ENCODE data around the gene LACC1.

The LACC1 gene

DNA sequence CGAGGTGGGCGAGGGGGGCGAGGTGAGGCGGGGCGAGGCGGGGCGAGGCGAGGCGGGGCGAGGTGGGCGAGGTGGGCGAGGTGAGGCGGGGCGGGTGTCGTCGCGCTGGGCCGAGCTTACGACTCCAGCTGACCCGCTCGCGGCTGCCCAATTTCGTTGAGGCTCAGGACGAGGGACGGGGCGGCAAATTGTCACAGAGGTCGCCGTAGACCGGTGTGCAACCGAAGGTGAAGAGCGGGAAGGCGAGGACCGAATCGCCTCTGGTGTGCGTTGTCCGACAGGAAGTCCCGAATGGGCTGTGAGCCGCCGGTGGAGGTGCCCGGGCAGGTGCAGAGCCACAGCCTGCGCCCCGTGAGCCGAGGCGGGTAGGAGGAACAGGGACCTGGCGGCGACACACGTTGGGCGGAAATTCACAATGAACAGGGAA lies at the start of gene LACC1:
Gene LACC1, plus strand, starts transcription at position 150 of the 427 bp plus-strand sequence. CDS start 1,082 bp downstream, outside the sequence.
- peaks cover 13% of the 10 kb centered on the region for H3K27me3 Mint-ChIP-seq

DNA sequence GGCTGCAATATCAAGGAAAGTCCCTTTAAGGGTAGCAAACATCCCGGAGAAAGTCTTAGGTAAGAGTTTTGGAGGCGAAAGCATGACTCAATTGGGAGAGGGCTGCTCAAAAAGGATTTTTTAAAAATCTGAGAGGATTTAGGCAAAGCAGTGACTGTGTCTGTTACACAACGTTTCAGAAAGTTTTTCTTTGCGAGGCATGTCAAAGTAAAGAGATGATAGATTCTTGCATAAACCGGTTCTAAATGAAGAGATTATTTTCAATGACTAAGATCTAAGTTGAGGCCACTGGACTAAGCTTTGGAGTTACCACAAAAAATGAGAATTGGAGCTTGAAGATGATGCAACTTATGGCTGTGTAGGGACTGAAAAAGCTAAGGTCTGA lies 49.2 kb upstream of the LACC1 start:
- Mint-ChIP-seq H3K9me3 (no peaks in the 10 kb centered on the region), H3K4me1 (no peaks in the 10 kb centered on the region), H3K27me3 (no peaks in the 10 kb centered on the region), H3K36me3 (no peaks in the 10 kb centered on the region), H3K27ac (no peak overlapping the region), H3K4me3 (no peak overlapping the region)
- CTCF ChIA-PET: no interaction called here
- no peak for DNase-seq

More for the DNA sequence above, at the start of gene LACC1:
- CTCF ChIA-PET: no interaction called here
- DNase-seq: peak; percentile 57
- Mint-ChIP-seq H3K9me3 (no peaks in the 10 kb centered on the region), H3K27ac (peak within 1 kb of the TSS; percentile 68), H3K4me3 (peak within 1 kb of the TSS; percentile 83), H3K4me1 (peaks cover 14% of the 10 kb centered on the region), H3K36me3 (peaks cover 3% of the 10 kb centered on the region)

GRCh38 chr13:43831088-43831487 lies 48.6 kb upstream of the LACC1 start:
- H3K9me3 Mint-ChIP-seq: no peaks in the 10 kb centered on the region
- DNase-seq: no peak
- CTCF ChIA-PET: no interaction called here

DNA sequence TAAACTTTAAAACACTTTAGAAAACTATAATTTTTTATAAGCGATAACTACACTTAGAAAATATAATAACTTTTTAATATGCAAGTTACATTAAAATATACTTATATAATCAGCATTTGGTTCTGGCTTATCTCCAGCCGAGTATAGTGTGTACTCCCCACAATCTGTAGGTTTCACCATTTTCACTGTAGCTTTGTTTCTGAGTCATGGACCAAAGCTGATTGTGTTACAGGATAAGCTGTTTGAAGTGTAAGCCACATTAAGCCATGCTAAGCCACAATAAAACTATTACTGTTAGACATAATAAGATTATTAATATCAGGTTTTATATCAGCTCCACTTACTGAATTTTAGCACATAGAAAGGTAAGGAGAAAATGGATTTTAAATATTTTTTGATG lies 44.0 kb upstream of the LACC1 start:
- Mint-ChIP-seq H3K4me1 (no peaks in the 10 kb centered on the region), H3K4me3 (no peak overlapping the region), H3K36me3 (no peaks in the 10 kb centered on the region), H3K27me3 (no peaks in the 10 kb centered on the region), H3K9me3 (no peaks in the 10 kb centered on the region), H3K27ac (no peak overlapping the region)
- CTCF ChIA-PET: no interaction called here
- no peak for DNase-seq

More at GRCh38 chr13:43831088-43831487, 48.6 kb upstream of the LACC1 start:
- Mint-ChIP-seq H3K27ac (no peak overlapping the region), H3K4me1 (no peaks in the 10 kb centered on the region), H3K4me3 (no peak overlapping the region), H3K27me3 (no peaks in the 10 kb centered on the region), H3K36me3 (no peaks in the 10 kb centered on the region)

GRCh38 chr13:43838909-43839308 lies 40.8 kb upstream of the LACC1 start:
- Mint-ChIP-seq H3K9me3 (no peaks in the 10 kb centered on the region), H3K27ac (no peak overlapping the region), H3K36me3 (no peaks in the 10 kb centered on the region), H3K4me1 (no peaks in the 10 kb centered on the region), H3K4me3 (no peak overlapping the region), H3K27me3 (no peaks in the 10 kb centered on the region)
- DNase-seq: no peak
- CTCF ChIA-PET: no interaction called here

- Mint-ChIP-seq H3K4me3 (no peak overlapping the region), H3K27me3 (peaks cover 4% of the 10 kb centered on the region), H3K9me3 (peaks cover 17% of the 10 kb centered on the region), H3K4me1 (no peaks in the 10 kb centered on the region), H3K36me3 (no peaks in the 10 kb centered on the region), H3K27ac (no peak overlapping the region)
- no peak for DNase-seq
- CTCF ChIA-PET: no interaction called here
These were observed 33.1 kb upstream of the LACC1 start for GRCh38 chr13:43846496-43847158.

DNA sequence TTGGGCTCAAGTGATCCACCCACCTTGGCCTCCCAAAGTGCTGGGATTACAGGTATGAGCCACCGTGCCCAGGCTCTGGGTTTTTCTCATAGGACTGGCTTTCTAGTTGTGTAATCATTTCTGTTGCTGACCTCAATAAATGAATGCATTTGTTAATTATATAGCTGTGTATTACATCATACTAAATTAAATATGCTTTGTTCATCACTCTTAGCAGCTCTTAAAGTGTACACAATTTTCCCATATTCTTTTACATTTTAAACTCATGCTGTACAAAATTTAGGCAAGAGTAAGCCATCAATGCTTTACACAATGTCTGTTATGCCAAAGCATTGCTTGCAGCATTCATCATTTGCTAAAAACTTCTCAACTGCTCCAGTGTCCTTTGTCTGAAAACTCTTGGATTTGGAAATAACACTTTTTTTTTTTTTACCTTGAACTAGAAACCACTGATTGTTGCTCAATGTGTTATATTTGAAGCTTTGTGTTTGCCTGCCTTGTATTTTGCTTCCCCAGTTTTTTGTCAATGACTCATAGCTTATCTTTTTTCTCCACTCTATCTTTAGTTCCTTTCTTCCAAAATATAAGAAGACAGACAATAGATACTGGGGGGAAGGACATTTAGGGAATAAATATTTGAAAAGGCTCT lies 31.6 kb upstream of the LACC1 start:
- CTCF ChIA-PET: no interaction called here
- Mint-ChIP-seq H3K4me1 (no peaks in the 10 kb centered on the region), H3K36me3 (no peaks in the 10 kb centered on the region), H3K9me3 (peaks cover 30% of the 10 kb centered on the region), H3K27me3 (peaks cover 4% of the 10 kb centered on the region), H3K4me3 (no peak overlapping the region), H3K27ac (no peak overlapping the region)
- DNase-seq: no peak

DNA sequence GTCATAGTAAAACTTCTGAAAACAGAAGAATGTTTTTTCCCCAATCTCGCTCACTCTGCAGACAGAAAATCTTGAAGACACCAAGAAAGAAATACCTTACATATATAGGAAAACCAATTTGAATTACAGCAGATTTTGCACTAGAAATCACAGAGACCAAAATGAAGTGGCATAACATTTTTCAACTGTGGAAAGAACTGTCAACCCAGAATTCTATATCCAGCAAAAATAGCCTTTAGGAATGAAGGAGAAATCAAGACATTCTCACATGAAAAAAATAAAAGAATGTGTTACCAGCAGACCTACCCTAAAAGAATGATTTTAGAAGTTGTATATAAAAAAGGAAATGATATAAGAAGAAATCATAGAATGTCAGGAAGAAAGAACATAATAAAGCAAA lies 28.8 kb upstream of the LACC1 start:
- peaks cover 38% of the 10 kb centered on the region for H3K9me3 Mint-ChIP-seq
- no peaks in the 10 kb centered on the region for H3K27me3 Mint-ChIP-seq
- no peaks in the 10 kb centered on the region for H3K36me3 Mint-ChIP-seq
- DNase-seq: no peak
- CTCF ChIA-PET: no interaction called here
- no peaks in the 10 kb centered on the region for H3K4me1 Mint-ChIP-seq
- no peak overlapping the region for H3K4me3 Mint-ChIP-seq
- no peak overlapping the region for H3K27ac Mint-ChIP-seq

DNA sequence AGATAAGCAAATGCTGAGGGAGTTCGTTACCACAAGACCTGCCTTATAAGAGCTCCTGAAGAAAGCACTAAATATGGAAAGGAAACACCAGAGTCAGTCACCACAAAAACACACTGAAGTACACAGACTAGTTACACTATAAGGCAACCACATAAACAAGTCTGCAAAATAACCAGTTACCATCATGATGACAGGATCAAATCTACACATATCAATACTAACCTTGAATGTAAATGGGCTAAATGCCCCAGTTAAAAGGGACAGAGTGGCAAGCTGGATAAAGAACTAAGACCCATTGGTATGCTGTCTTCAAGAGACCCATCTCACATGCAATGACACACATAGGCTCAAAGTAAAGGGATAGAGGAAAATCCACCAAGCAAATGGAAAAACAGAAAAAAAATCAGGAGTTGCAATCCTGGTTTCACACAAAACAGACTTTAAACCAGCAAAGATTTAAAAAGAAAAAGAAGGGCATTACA lies 26.7 kb upstream of the LACC1 start:
- Mint-ChIP-seq H3K4me3 (no peak overlapping the region), H3K9me3 (peaks cover 38% of the 10 kb centered on the region), H3K27me3 (no peaks in the 10 kb centered on the region), H3K36me3 (no peaks in the 10 kb centered on the region), H3K27ac (no peak overlapping the region), H3K4me1 (no peaks in the 10 kb centered on the region)
- DNase-seq: no peak
- CTCF ChIA-PET: no interaction called here

DNA sequence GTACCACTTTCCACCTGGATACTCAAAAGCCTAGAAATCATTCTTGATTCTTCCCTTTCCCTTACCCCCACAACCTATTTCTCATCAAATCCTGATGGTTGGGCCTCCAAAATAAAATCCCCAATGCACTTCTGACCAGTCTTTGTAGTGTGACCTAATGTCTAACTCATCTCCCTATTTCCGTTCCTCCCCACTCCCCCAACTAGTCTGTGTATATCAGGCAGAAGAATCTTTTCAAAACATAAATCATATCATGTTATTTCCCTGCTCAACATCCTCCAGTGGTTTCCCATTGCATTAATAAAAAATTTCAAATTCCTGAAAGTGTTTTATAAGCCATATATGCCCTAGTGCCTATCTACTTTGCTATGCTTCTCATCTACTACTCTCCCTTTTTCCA lies 17.8 kb upstream of the LACC1 start:
- H3K27me3 Mint-ChIP-seq: no peaks in the 10 kb centered on the region
- DNase-seq: no peak
- no peaks in the 10 kb centered on the region for H3K4me1 Mint-ChIP-seq
- H3K27ac Mint-ChIP-seq: no peak overlapping the region
- no peaks in the 10 kb centered on the region for H3K36me3 Mint-ChIP-seq
- CTCF ChIA-PET: no interaction called here
- H3K4me3 Mint-ChIP-seq: no peak overlapping the region
- H3K9me3 Mint-ChIP-seq: no peaks in the 10 kb centered on the region

DNA sequence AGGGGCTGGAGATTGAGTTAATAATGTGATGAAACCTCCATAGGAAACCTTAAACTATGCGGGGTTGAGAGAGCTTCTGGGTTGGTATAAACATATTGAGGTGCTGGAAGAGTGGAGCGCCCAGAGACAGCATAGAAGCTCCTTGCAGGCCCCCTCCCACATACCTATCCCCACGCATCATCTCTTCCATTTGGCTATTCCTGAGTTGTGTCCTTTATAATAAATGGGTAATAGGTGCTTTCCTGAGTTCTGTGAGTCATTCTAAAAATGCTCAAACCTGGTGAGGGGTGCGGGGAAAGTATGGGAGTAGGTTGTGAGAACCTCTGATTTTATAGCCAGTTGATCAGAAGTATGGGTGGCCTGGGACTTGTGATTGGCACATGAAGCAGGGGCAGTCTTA lies 14.8 kb upstream of the LACC1 start:
- Mint-ChIP-seq H3K27ac (no peak overlapping the region), H3K4me1 (no peaks in the 10 kb centered on the region), H3K27me3 (no peaks in the 10 kb centered on the region), H3K9me3 (no peaks in the 10 kb centered on the region), H3K36me3 (no peaks in the 10 kb centered on the region), H3K4me3 (no peak overlapping the region)
- CTCF ChIA-PET: no interaction called here
- DNase-seq: no peak

DNA sequence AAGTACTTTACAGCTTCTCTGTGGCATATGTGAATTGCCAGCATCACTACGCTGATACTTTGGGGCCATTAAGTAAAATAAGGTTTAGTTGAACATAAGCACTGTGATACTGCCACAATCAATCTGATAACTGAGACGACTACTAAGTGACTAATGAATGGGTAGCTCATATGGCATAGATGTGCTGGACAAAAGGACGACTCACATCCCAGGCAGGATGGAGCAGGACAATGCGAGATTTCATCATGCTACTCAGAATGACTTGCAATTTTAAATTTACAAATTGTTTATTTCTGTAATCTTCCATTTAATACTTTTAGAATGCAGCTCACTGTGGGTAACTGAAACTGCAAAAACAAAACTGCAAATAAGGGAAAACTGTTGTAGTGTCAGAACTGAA lies 13.8 kb upstream of the LACC1 start:
- Mint-ChIP-seq H3K36me3 (no peaks in the 10 kb centered on the region), H3K4me1 (no peaks in the 10 kb centered on the region), H3K4me3 (no peak overlapping the region), H3K27me3 (no peaks in the 10 kb centered on the region), H3K27ac (no peak overlapping the region), H3K9me3 (no peaks in the 10 kb centered on the region)
- CTCF ChIA-PET: no interaction called here
- no peak for DNase-seq

DNA sequence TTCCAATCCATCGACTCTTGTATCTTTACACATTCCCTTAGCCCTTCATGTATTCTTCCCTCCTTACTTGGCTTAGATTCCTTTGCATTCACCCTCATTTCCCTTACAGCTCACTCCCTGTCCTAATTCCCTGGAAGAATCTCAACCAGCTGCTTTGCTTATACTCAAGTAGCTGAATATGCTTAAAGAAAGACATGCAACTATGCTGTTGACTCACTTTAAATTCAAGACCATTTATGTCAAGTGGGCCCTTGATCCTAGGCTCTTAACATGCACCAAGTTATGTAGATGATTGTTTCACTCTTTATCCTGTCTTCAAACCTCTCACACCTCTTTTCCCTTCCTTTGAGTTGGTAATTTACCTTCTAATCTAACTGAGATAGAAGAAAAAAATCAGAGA lies 7.5 kb upstream of the LACC1 start:
- H3K36me3 Mint-ChIP-seq: no peaks in the 10 kb centered on the region
- no peak for DNase-seq
- no peaks in the 10 kb centered on the region for H3K9me3 Mint-ChIP-seq
- H3K27ac Mint-ChIP-seq: no peak overlapping the region
- H3K4me1 Mint-ChIP-seq: no peaks in the 10 kb centered on the region
- CTCF ChIA-PET: interaction anchor here (0.6 kb wide), 1 partner anchor 84 kb away, joined by 3 read pairs; no protein-coding TSS in a partner anchor
- H3K4me3 Mint-ChIP-seq: no peak overlapping the region
- no peaks in the 10 kb centered on the region for H3K27me3 Mint-ChIP-seq

DNA sequence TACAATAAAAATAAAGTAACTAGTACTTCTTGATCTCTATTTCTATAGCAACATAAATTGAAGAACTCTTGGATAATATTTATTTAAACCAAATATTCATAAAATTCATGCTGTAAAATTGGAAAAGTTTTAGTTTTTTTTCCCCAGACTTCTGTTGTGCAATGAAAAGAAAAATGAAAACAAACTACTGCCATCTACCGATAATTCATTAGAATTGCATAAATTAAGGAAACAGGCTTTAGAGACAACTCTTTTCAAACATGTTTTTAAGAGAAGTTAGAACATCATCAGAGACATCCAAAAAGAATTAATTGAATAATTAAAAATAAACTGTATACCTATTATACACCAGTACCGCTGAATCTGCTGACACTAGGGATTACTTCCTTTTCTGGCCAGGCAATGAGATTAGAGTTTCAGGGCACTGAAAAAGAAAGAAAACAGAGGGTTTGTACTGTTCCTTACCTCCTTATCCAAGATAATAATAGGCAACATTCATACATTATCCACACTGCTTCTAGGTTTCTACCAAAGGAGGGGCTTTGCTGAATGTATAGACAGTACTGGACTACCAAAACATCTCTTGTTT lies 5.1 kb upstream of the LACC1 start:
- no peak for DNase-seq
- Mint-ChIP-seq H3K36me3 (no peaks in the 10 kb centered on the region), H3K27ac (no peak overlapping the region), H3K4me1 (peaks cover 5% of the 10 kb centered on the region), H3K27me3 (peaks cover 6% of the 10 kb centered on the region), H3K4me3 (no peak overlapping the region), H3K9me3 (no peaks in the 10 kb centered on the region)
- CTCF ChIA-PET: interaction anchor here (0.6 to 1.3 kb wide), 2 partner anchors 790 to 904 kb away, joined by 3 read pairs; no protein-coding TSS in a partner anchor

DNA sequence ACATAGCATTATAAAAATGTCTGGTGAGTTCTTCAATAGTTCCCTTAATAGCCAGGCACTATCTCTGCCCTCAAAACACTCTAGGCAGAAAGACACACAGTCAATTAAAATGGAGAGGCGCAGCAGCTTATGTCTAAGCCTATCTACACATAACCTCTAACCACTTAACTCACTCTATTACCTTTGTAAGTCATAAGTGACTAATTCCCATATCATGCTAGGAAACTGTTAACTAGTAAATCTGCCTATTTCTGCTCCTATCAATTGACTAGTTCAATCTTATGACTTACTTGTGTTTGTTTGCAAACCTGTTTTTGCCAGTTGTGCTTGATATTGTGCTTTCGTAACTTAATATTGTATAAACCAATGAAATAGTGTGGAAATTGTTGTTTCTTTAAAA lies 3.3 kb upstream of the LACC1 start:
- H3K4me3 Mint-ChIP-seq: no peak overlapping the region
- CTCF ChIA-PET: interaction anchor here (0.8 kb wide), 1 partner anchor 93 kb away, joined by 4 read pairs; no protein-coding TSS in a partner anchor
- no peak for DNase-seq

More for the DNA sequence above, 3.3 kb upstream of the LACC1 start:
- Mint-ChIP-seq H3K4me1 (peaks cover 14% of the 10 kb centered on the region), H3K27ac (no peak overlapping the region), H3K36me3 (peaks cover 3% of the 10 kb centered on the region), H3K9me3 (no peaks in the 10 kb centered on the region), H3K27me3 (peaks cover 13% of the 10 kb centered on the region)

Data from activated naive CD4-positive, alpha-beta T cell treated with anti-CD3 and anti-CD28 coated beads, Interleukin-2, amount 10 ng/mL, durations not matched to agents 7 days and 5 days (primary cell).